ENCODE measurements around the gene KLC4. TPM values are rescaled to one million over a fixed set of nuclear protein-coding genes. Genes with fewer than 3 reads are reported as not detected.

Gene KLC4
- total RNA-seq, 1 donor from 2014 or later = 73.8 TPM

- no peak for TF ChIP-seq CTCF (IDR thresholded peaks at IDR 0.05; ENCODE audit: unreplicated experiment)
- Mint-ChIP-seq H3K27me3 (no peaks in the 10 kb centered on the region), H3K9me3 (ENCODE audit: low read depth) (no peaks in the 10 kb centered on the region), H3K36me3 (ENCODE audit: insufficient read depth) (peaks cover 13% of the 10 kb centered on the region), H3K4me1 (ENCODE audit: low read depth) (peaks cover 30% of the 10 kb centered on the region), H3K27ac (peak overlapping the region; percentile 92), H3K4me3 (ENCODE audit: low read depth) (peak overlapping the region; percentile 93)
- DNase-seq (ENCODE audit: low spot score, unreplicated experiment) = no peak
Measured at GRCh38 chr6:43014434-43014909, 45.0 kb upstream of the KLC4 start.

GRCh38 chr6:43016176-43016942 lies 43.1 kb upstream of the KLC4 start:
- DNase-seq (ENCODE audit: low spot score, unreplicated experiment) = no peak
- H3K27ac Mint-ChIP-seq = peak overlapping the region; percentile 62
- H3K36me3 Mint-ChIP-seq (ENCODE audit: insufficient read depth) = peaks cover 10% of the 10 kb centered on the region

GRCh38 chr6:43016943-43017334 lies 42.5 kb upstream of the KLC4 start:
- Mint-ChIP-seq H3K4me1 (ENCODE audit: low read depth) (peaks cover 30% of the 10 kb centered on the region), H3K27me3 (no peaks in the 10 kb centered on the region), H3K4me3 (ENCODE audit: low read depth) (no peak overlapping the region), H3K36me3 (ENCODE audit: insufficient read depth) (peaks cover 6% of the 10 kb centered on the region), H3K9me3 (ENCODE audit: low read depth) (no peaks in the 10 kb centered on the region), H3K27ac (peak overlapping the region; percentile 64)
- no peak for DNase-seq (ENCODE audit: low spot score, unreplicated experiment)
- no peak for TF ChIP-seq CTCF (IDR thresholded peaks at IDR 0.05; ENCODE audit: unreplicated experiment)

More at GRCh38 chr6:43016176-43016942, 43.1 kb upstream of the KLC4 start:
- Mint-ChIP-seq H3K4me3 (ENCODE audit: low read depth) (peak overlapping the region; percentile 57), H3K4me1 (ENCODE audit: low read depth) (peaks cover 30% of the 10 kb centered on the region), H3K9me3 (ENCODE audit: low read depth) (no peaks in the 10 kb centered on the region), H3K27me3 (no peaks in the 10 kb centered on the region)
- no peak for TF ChIP-seq CTCF (IDR thresholded peaks at IDR 0.05; ENCODE audit: unreplicated experiment)

GRCh38 chr6:43019152-43019551 lies 40.3 kb upstream of the KLC4 start:
- Mint-ChIP-seq H3K4me3 (ENCODE audit: low read depth) (no peak overlapping the region), H3K4me1 (ENCODE audit: low read depth) (peaks cover 12% of the 10 kb centered on the region), H3K27ac (peak overlapping the region; percentile 22), H3K36me3 (ENCODE audit: insufficient read depth) (peaks cover 6% of the 10 kb centered on the region), H3K9me3 (ENCODE audit: low read depth) (no peaks in the 10 kb centered on the region), H3K27me3 (no peaks in the 10 kb centered on the region)
- no peak for DNase-seq (ENCODE audit: low spot score, unreplicated experiment)
- TF ChIP-seq CTCF (IDR thresholded peaks at IDR 0.05; ENCODE audit: unreplicated experiment) = no peak

- no peaks in the 10 kb centered on the region for H3K9me3 Mint-ChIP-seq (ENCODE audit: low read depth)
- H3K36me3 Mint-ChIP-seq (ENCODE audit: insufficient read depth) = peaks cover 12% of the 10 kb centered on the region
- H3K4me3 Mint-ChIP-seq (ENCODE audit: low read depth) = peak overlapping the region; percentile 58
- no peak overlapping the region for H3K27ac Mint-ChIP-seq
- no peaks in the 10 kb centered on the region for H3K27me3 Mint-ChIP-seq
- DNase-seq (ENCODE audit: low spot score, unreplicated experiment) = no peak
- peaks cover 5% of the 10 kb centered on the region for H3K4me1 Mint-ChIP-seq (ENCODE audit: low read depth)
- TF ChIP-seq CTCF (IDR thresholded peaks at IDR 0.05; ENCODE audit: unreplicated experiment) = no peak
Measured at GRCh38 chr6:43020052-43020705, 39.3 kb upstream of the KLC4 start.
